Neural cell (in vitro differentiated cells): ENCODE data around the gene PTMS. TPM values are rescaled to one million over a fixed set of nuclear protein-coding genes. Genes with fewer than 3 reads are reported as not detected.

Source experiments
- H2AFZ ChIP-seq: fragments of 200-600, 300-800 bp; sonication (generic), shearing (Covaris generic); 2 replicates; pipeline ENCODE4 v1.6.0; 2014; ENCODE audit warnings: low read depth, mild to moderate bottlenecking, antibody characterized with exemption, low read length, moderate library complexity
- H3F3A ChIP-seq: fragments of 200-600 bp; shearing (Covaris generic); 2 replicates; pipeline ENCODE4 v1.6.1; 2016; ENCODE audit warnings: mild to moderate bottlenecking, moderate library complexity, mixed read lengths, antibody characterized with exemption, low read length; ENCODE audit not compliant: insufficient read depth, poor library complexity, severe bottlenecking
- H3K27ac ChIP-seq: fragments of 200-600, 300-800 bp; sonication (generic), shearing (Covaris generic); 2 replicates; pipeline ENCODE4 v1.5.1; 2014; ENCODE audit warnings: mild to moderate bottlenecking, low read length, moderate library complexity
- H3K27me3 ChIP-seq: fragments of 300-800, 200-600 bp; sonication (generic), shearing (Covaris generic); 2 replicates; pipeline ENCODE4 v1.6.0; 2014; ENCODE audit warnings: mild to moderate bottlenecking, low read depth, low read length, moderate library complexity; ENCODE audit not compliant: insufficient read depth
- H3K36me3 ChIP-seq: fragments of 300-800, 200-600 bp; sonication (generic), shearing (Covaris generic); 2 replicates; pipeline ENCODE4 v1.5.1; 2014; ENCODE audit warnings: mild to moderate bottlenecking, antibody characterized with exemption, low read length, moderate library complexity; ENCODE audit not compliant: insufficient read depth
- H3K4me2 ChIP-seq: fragments of 300-800, 200-600 bp; sonication (generic), shearing (Covaris generic); 2 replicates; pipeline ENCODE4 v1.6.0; 2014; ENCODE audit warnings: mild to moderate bottlenecking, low read length
- H3K4me3 ChIP-seq: fragments of 300-800, 200-600 bp; sonication (generic), shearing (Covaris generic); 2 replicates; pipeline ENCODE4 v1.5.1; 2014; ENCODE audit warnings: mild to moderate bottlenecking, low read length, moderate library complexity
- H3K79me2 ChIP-seq: fragments of 200-600 bp; shearing (Covaris generic); replicated peaks from 2 replicates; pipeline ENCODE4 v1.6.0; 2014; ENCODE audit warnings: mild to moderate bottlenecking, low read length, moderate library complexity; ENCODE audit not compliant: insufficient read depth
- H3K9ac ChIP-seq: fragments of 300-800, 200-600 bp; sonication (generic), shearing (Covaris generic); 2 replicates; pipeline ENCODE4 v1.6.1; 2016; ENCODE audit warnings: mild to moderate bottlenecking, low read length, mixed read lengths
- H3K9me2 ChIP-seq: fragments of 200-600 bp; shearing (Covaris generic); 2 replicates; pipeline ENCODE4 v1.6.1; 2016; ENCODE audit warnings: mild to moderate bottlenecking, low read length, mixed read lengths; ENCODE audit not compliant: insufficient read depth
- H3K9me3 ChIP-seq: fragments of 200-600, 300-800 bp; sonication (generic), shearing (Covaris generic); 2 replicates; pipeline ENCODE4 v1.6.1; 2016; ENCODE audit warnings: mild to moderate bottlenecking, mixed run types, low read length, moderate library complexity, mixed read lengths
- H4K20me1 ChIP-seq: fragments of 200-600 bp; shearing (Covaris generic); 2 replicates; pipeline ENCODE4 v1.6.1; 2016; ENCODE audit warnings: mild to moderate bottlenecking, mixed run types; ENCODE audit not compliant: insufficient read depth
- CTCF ChIP-seq: fragments of 450-650 bp; IDR thresholded peaks from 2 replicates; pipeline ENCODE4 v1.5.1; 2014; ENCODE audit warnings: antibody characterized with exemption, mild to moderate bottlenecking, moderate library complexity; ENCODE audit not compliant: poor library complexity, severe bottlenecking
- EP300 ChIP-seq: fragments of 450-650 bp; conservative IDR thresholded peaks from 2 replicates; pipeline ENCODE4 v1.6.1; 2014; ENCODE audit warnings: antibody characterized with exemption, mild to moderate bottlenecking, moderate library complexity; ENCODE audit not compliant: poor library complexity, severe bottlenecking
- EZH2 ChIP-seq: fragments of 200-600, 300-800 bp; shearing (Covaris generic), sonication (generic); IDR thresholded peaks from 2 replicates; pipeline ENCODE4 v1.6.1; 2014; ENCODE audit warnings: antibody characterized with exemption, low read length, borderline replicate concordance, mild to moderate bottlenecking; ENCODE audit not compliant: insufficient read depth, poor library complexity, severe bottlenecking
- MXI1 ChIP-seq: fragments of 450-650 bp; conservative IDR thresholded peaks from 2 replicates; pipeline ENCODE4 v1.6.1; 2014; ENCODE audit warnings: antibody characterized with exemption, mild to moderate bottlenecking; ENCODE audit not compliant: poor library complexity, severe bottlenecking
- POLR2AphosphoS5 ChIP-seq: IDR thresholded peaks from 2 replicates; pipeline ENCODE4 v1.6.1; 2012
- RAD21 ChIP-seq: fragments of 450-650 bp; conservative IDR thresholded peaks from 2 replicates; pipeline ENCODE4 v1.6.1; 2014; ENCODE audit warnings: antibody characterized with exemption, mild to moderate bottlenecking, moderate library complexity
- REST ChIP-seq: IDR thresholded peaks from 2 replicates; pipeline ENCODE4 v1.6.1; 2012; ENCODE audit warnings: borderline replicate concordance
- SMC3 ChIP-seq: fragments of 450-650 bp; conservative IDR thresholded peaks from 2 replicates; pipeline ENCODE4 v1.6.1; 2014; ENCODE audit warnings: antibody characterized with exemption, mild to moderate bottlenecking, moderate library complexity; ENCODE audit not compliant: poor library complexity
- TAF1 ChIP-seq: IDR thresholded peaks from 2 replicates; pipeline ENCODE4 v1.6.1; 2012; ENCODE audit warnings: low read depth
- polyA plus RNA-seq: library from polyadenylated mRNA; depleted of rRNA; stranded (reverse); fragments of >200 nt; gene quantifications from 2 replicates; pipeline ENCODE4 v1.2.3, GENCODE V29; 2014

The PTMS gene
- polyA plus RNA-seq, 1 donor from 2014 or later, result 557 TPM

- Histone ChIP-seq H3K27ac (peak overlapping the region; percentile 100), H3K4me2 (no peak overlapping the region), H3K79me2 (peaks cover 20% of the 10 kb centered on the region), H3K9ac (peak overlapping the region; percentile 100), H3F3A (no peaks in the 10 kb centered on the region), H3K27me3 (no peaks in the 10 kb centered on the region), H3K36me3 (no peaks in the 10 kb centered on the region), H3K9me3 (no peaks in the 10 kb centered on the region), H3K9me2 (no peaks in the 10 kb centered on the region), H4K20me1 (no peaks in the 10 kb centered on the region), H3K4me3 (no peak overlapping the region), H2AFZ (no peak overlapping the region)
- TF ChIP-seq EZH2 (no peak), REST (no peak)
Measured at GRCh38 chr12:6754411-6754810, 11.8 kb upstream of the PTMS start.

- Histone ChIP-seq H3K4me3 (no peak overlapping the region), H3F3A (no peaks in the 10 kb centered on the region), H3K4me2 (no peak overlapping the region), H4K20me1 (no peaks in the 10 kb centered on the region), H3K27ac (no peak overlapping the region), H3K36me3 (no peaks in the 10 kb centered on the region), H3K9ac (no peak overlapping the region), H2AFZ (no peak overlapping the region), H3K9me2 (no peaks in the 10 kb centered on the region), H3K27me3 (no peaks in the 10 kb centered on the region), H3K9me3 (no peaks in the 10 kb centered on the region), H3K79me2 (peaks cover 9% of the 10 kb centered on the region)
- TF ChIP-seq CTCF (no peak), EP300 (no peak), EZH2 (no peak), SMC3 (no peak), RAD21 (no peak), MXI1 (no peak), TAF1 (no peak), POLR2AphosphoS5 (no peak), REST (no peak)
Measured at GRCh38 chr12:6757028-6757690, 9.0 kb upstream of the PTMS start.
